H9 (cell line): ENCODE results near the gene CPA4. TPM values are rescaled to one million over a fixed set of nuclear protein-coding genes. Genes with fewer than 3 reads are reported as not detected.

ENCODE experiments used
- DNase-seq: peaks from one replicate; pipeline ENCODE4 v3.0.0-alpha.2; 2017
- H2AFZ ChIP-seq: one replicate; pipeline ENCODE4 v1.6.1; 2013; ENCODE audit warnings: mild to moderate bottlenecking, low read length, control low read depth, moderate library complexity
- H2AK5ac ChIP-seq: 2 replicates; pipeline ENCODE4 v1.6.1; 2013; ENCODE audit warnings: low read length, control low read depth, mixed read lengths; ENCODE audit not compliant: insufficient read length
- H2BK120ac ChIP-seq: one replicate; pipeline ENCODE4 v1.6.1; 2013; ENCODE audit warnings: low read depth, mild to moderate bottlenecking, low read length, control low read depth, inconsistent platforms; ENCODE audit not compliant: poor library complexity, severe bottlenecking
- H2BK12ac ChIP-seq: 2 replicates; pipeline ENCODE4 v1.6.1; 2013; ENCODE audit warnings: low read length, control low read depth, mixed read lengths, low read depth; ENCODE audit not compliant: insufficient read length
- H2BK15ac ChIP-seq: 2 replicates; pipeline ENCODE4 v1.6.1; 2013; ENCODE audit warnings: low read depth, low read length, control low read depth
- H2BK20ac ChIP-seq: one replicate; pipeline ENCODE4 v1.6.1; 2013; ENCODE audit warnings: low read depth, mild to moderate bottlenecking, low read length, control low read depth, inconsistent platforms; ENCODE audit not compliant: poor library complexity, severe bottlenecking
- H2BK5ac ChIP-seq: 2 replicates; pipeline ENCODE4 v1.6.1; 2013; ENCODE audit warnings: low read length, control low read depth, mixed read lengths; ENCODE audit not compliant: insufficient read length
- H3K14ac ChIP-seq: 2 replicates; pipeline ENCODE4 v1.6.1; 2013; ENCODE audit warnings: low read length, control low read depth; ENCODE audit not compliant: insufficient read depth
- H3K18ac ChIP-seq: 2 replicates; pipeline ENCODE4 v1.6.1; 2013; ENCODE audit warnings: low read depth, mild to moderate bottlenecking, mixed read lengths, low read length, control low read depth; ENCODE audit not compliant: insufficient read length
- H3K23ac ChIP-seq: 2 replicates; pipeline ENCODE4 v1.6.1; 2013; ENCODE audit warnings: low read length, control low read depth, mixed read lengths, low read depth; ENCODE audit not compliant: insufficient read length
- H3K23me2 ChIP-seq: 2 replicates; pipeline ENCODE4 v1.6.1; 2013; ENCODE audit warnings: low read depth, mild to moderate bottlenecking, mixed read lengths, low read length, control low read depth; ENCODE audit not compliant: insufficient read length, poor library complexity, severe bottlenecking
- H3K27ac ChIP-seq: 2 replicates; pipeline ENCODE4 v1.5.1; 2013; ENCODE audit warnings: low read length, control low read depth, mixed read lengths, low read depth; ENCODE audit not compliant: insufficient read length
- H3K27me3 ChIP-seq: 2 replicates; pipeline ENCODE4 v1.6.1; 2013; ENCODE audit warnings: low read length, control low read depth, inconsistent platforms; ENCODE audit not compliant: insufficient read depth
- H3K4ac ChIP-seq: 2 replicates; pipeline ENCODE4 v1.6.1; 2013; ENCODE audit warnings: low read depth, mild to moderate bottlenecking, control low read depth, inconsistent platforms, low read length, moderate library complexity
- H3K4me1 ChIP-seq: 2 replicates; pipeline ENCODE4 v1.6.1; 2013; ENCODE audit warnings: low read length, control low read depth, inconsistent platforms; ENCODE audit not compliant: insufficient read depth
- H3K4me2 ChIP-seq: 2 replicates; pipeline ENCODE4 v1.6.1; 2013; ENCODE audit warnings: low read length, control low read depth, mixed read lengths; ENCODE audit not compliant: insufficient read length, insufficient read depth
- H3K56ac ChIP-seq: 2 replicates; pipeline ENCODE4 v1.6.1; 2013; ENCODE audit warnings: low read depth, mild to moderate bottlenecking, mixed read lengths, low read length, control low read depth; ENCODE audit not compliant: insufficient read length
- H3K79me1 ChIP-seq: 2 replicates; pipeline ENCODE4 v1.6.1; 2013; ENCODE audit warnings: low read depth, mild to moderate bottlenecking, moderate library complexity, low read length, control low read depth, inconsistent platforms; ENCODE audit not compliant: insufficient read depth, poor library complexity, severe bottlenecking
- H3K79me2 ChIP-seq: 2 replicates; pipeline ENCODE4 v1.6.1; 2013; ENCODE audit warnings: low read length, control low read depth, inconsistent platforms; ENCODE audit not compliant: insufficient read depth
- H3K9ac ChIP-seq: 2 replicates; pipeline ENCODE4 v1.6.1; 2013; ENCODE audit warnings: low read length, control low read depth, mixed read lengths; ENCODE audit not compliant: insufficient read length; ENCODE audit errors: extremely low read depth
- H3K9me3 ChIP-seq: one replicate; pipeline ENCODE4 v1.6.1; 2013; ENCODE audit warnings: low read depth, low read length, inconsistent platforms; ENCODE audit not compliant: control insufficient read depth
- H3T11ph ChIP-seq: one replicate; pipeline ENCODE4 v1.6.1; 2013; ENCODE audit warnings: mild to moderate bottlenecking, low read length, control low read depth, inconsistent platforms
- H4K20me1 ChIP-seq: one replicate; pipeline ENCODE4 v1.6.1; 2013; ENCODE audit not compliant: control insufficient read depth, insufficient read length, insufficient read depth
- H4K5ac ChIP-seq: 2 replicates; pipeline ENCODE4 v1.6.1; 2013; ENCODE audit warnings: low read depth, mild to moderate bottlenecking, mixed read lengths, low read length, control low read depth; ENCODE audit not compliant: insufficient read length
- H4K8ac ChIP-seq: replicated peaks from 2 replicates; pipeline ENCODE4 v1.6.1; 2013; ENCODE audit warnings: low read length, control low read depth, mixed read lengths, low read depth; ENCODE audit not compliant: insufficient read length
- H4K91ac ChIP-seq: 2 replicates; pipeline ENCODE4 v1.6.1; 2013; ENCODE audit warnings: low read depth, mild to moderate bottlenecking, moderate library complexity, mixed read lengths, low read length, control low read depth; ENCODE audit not compliant: insufficient read length
- H3K27ac Mint-ChIP-seq, 3 experiments: 2 replicates in 2 of 3; 3 replicates in 1 of 3; pipeline ENCODE4 v1.8.0; 2020 to 2021; ENCODE audit warnings: mixed read lengths in 3 of 3, mild to moderate bottlenecking in 1 of 3, moderate library complexity in 1 of 3
- H3K27me3 Mint-ChIP-seq: 2 replicates; pipeline ENCODE4 v1.8.0; 2021; ENCODE audit warnings: low read depth, mild to moderate bottlenecking, moderate library complexity, mixed read lengths
- H3K36me3 Mint-ChIP-seq, 3 experiments: 2 replicates in 2 of 3; 3 replicates in 1 of 3; pipeline ENCODE4 v1.8.0; 2020 to 2021; ENCODE audit warnings: low read depth in 3 of 3, mixed read lengths in 3 of 3; ENCODE audit not compliant: insufficient read depth in 1 of 3
- H3K4me1 Mint-ChIP-seq, 2 experiments: 2 replicates each; pipeline ENCODE4 v1.8.0; 2020; ENCODE audit warnings: mixed read lengths in 2 of 2
- H3K4me3 Mint-ChIP-seq, 2 experiments: 2 replicates in 1 of 2; 3 replicates in 1 of 2; pipeline ENCODE4 v1.8.0; 2020 to 2021; ENCODE audit warnings: mild to moderate bottlenecking in 2 of 2, mixed read lengths in 2 of 2, moderate library complexity in 1 of 2
- H3K9me3 Mint-ChIP-seq, 2 experiments: 2 replicates in 1 of 2; 3 replicates in 1 of 2; pipeline ENCODE4 v1.8.0; 2020; ENCODE audit warnings: mild to moderate bottlenecking in 2 of 2, mixed read lengths in 2 of 2, moderate library complexity in 1 of 2
- CTCF ChIP-seq: fragments of 200-600 bp; sonication (generic); conservative IDR thresholded peaks from 3 replicates; pipeline ENCODE4 v1.8.0; 2021; ENCODE audit warnings: antibody characterized with exemption, mild to moderate bottlenecking
- WGBS: extraction: QIAGEN DNeasy Blood & Tissue Kit; methylation state at CpG from one replicate; pipeline ENCODE4 v1.1.7; 2013; ENCODE audit warnings: missing lambda C conversion rate, low lambda C conversion rate, mixed read lengths; ENCODE audit not compliant: insufficient read length; ENCODE audit errors: extremely low coverage; 5-methylcytosine and 5-hydroxymethylcytosine counted together
- total RNA-seq: library from RNA; stranded (reverse); gene quantifications from 2 replicates; pipeline ENCODE4 v1.2.1, GENCODE V29; 2021

Gene CPA4
- total RNA-seq, 1 experiment from 2014 or later = not detected

GRCh38 chr7:130372402-130373165, 79.6 kb downstream of the CPA4 start:
- H3K27me3 ChIP-seq = no peaks in the 10 kb centered on the region
- no peak overlapping the region for H2BK120ac ChIP-seq
- no peak overlapping the region for H2BK20ac ChIP-seq
- H2BK5ac ChIP-seq = no peak overlapping the region
- H3K56ac ChIP-seq = no peak overlapping the region
- no peaks in the 10 kb centered on the region for H3K23me2 ChIP-seq
- peak overlapping the region in 1 of 3 experiments; percentile 29; a peak in 2 of 7 replicates for H3K27ac Mint-ChIP-seq
- H2AFZ ChIP-seq = no peak overlapping the region
- no peaks in the 10 kb centered on the region for H4K20me1 ChIP-seq
- no peak overlapping the region for H3K14ac ChIP-seq
- H2AK5ac ChIP-seq = no peak overlapping the region
- H3T11ph ChIP-seq = no peak overlapping the region
- WGBS = no CpG with 5 or more reads among the region's 11 CpGs
- peaks cover 9 to 19% of the 10 kb centered on the region in 2 experiments for H3K4me1 Mint-ChIP-seq
- peaks cover 13 to 23% (median 18%) of the 10 kb centered on the region in 3 experiments for H3K36me3 Mint-ChIP-seq
- H3K9me3 ChIP-seq = no peaks in the 10 kb centered on the region
- no peak overlapping the region for H2BK12ac ChIP-seq
- peaks cover 3% of the 10 kb centered on the region; the same call in 1 of the 2 replicates for H3K27me3 Mint-ChIP-seq
- H3K4me2 ChIP-seq = no peak overlapping the region
- no peaks in the 10 kb centered on the region for H3K79me1 ChIP-seq
- no peaks in the 10 kb centered on the region for H3K4me1 ChIP-seq
- no peaks in the 10 kb centered on the region for H3K79me2 ChIP-seq
- H4K91ac ChIP-seq = no peak overlapping the region
- no peak overlapping the region for H3K23ac ChIP-seq
- DNase-seq = no peak
- no peak for TF ChIP-seq CTCF
- peaks cover 22 to 25% of the 10 kb centered on the region in 2 experiments for H3K9me3 Mint-ChIP-seq
- no peak overlapping the region for H3K9ac ChIP-seq
- H3K4ac ChIP-seq = no peak overlapping the region
- no peak overlapping the region for H4K5ac ChIP-seq
- no peak overlapping the region for H3K27ac ChIP-seq
- no peak overlapping the region for H2BK15ac ChIP-seq
- no peak overlapping the region for H3K4me3 Mint-ChIP-seq
- no peak overlapping the region for H3K18ac ChIP-seq
- no peak overlapping the region for H4K8ac ChIP-seq

Other genes starting within 250 kb of the CPA4 start
- 30.1 and 30.8 TPM in 2 replicates for gene ZC3HC1, start 241.8 kb upstream of the CPA4 start, total RNA-seq
- gene KLHDC10, start 222.6 kb upstream of the CPA4 start, total RNA-seq = 16.7 and 17.3 TPM in 2 replicates
- gene TMEM209, start 87.8 kb upstream of the CPA4 start, total RNA-seq = 30.8 and 33.9 TPM in 2 replicates
- gene SSMEM1, start 85.3 kb upstream of the CPA4 start, total RNA-seq = not detected in 2 replicates
- 0.29 TPM in 1 of 2 replicates, not detected in the other for gene CPA2, start 26.3 kb upstream of the CPA4 start, total RNA-seq
- not detected in 2 replicates for gene CPA5, start 51.7 kb downstream of the CPA4 start, total RNA-seq
- gene CPA1, start 87.3 kb downstream of the CPA4 start, total RNA-seq = not detected in 2 replicates
- 9.2 and 9.7 TPM in 2 replicates for gene CEP41, start 147.9 kb downstream of the CPA4 start, total RNA-seq
- 112 and 113 TPM in 2 replicates for gene MEST, start 198.9 kb downstream of the CPA4 start, total RNA-seq